ENCODE data around the gene ZBTB2. TPM values are rescaled to one million over a fixed set of nuclear protein-coding genes. Genes with fewer than 3 reads are reported as not detected.

Gene ZBTB2
- polyA plus RNA-seq (2013, experiment 1 of 2), result 14.3 TPM
- 14.5 TPM for polyA plus RNA-seq (2013, experiment 2 of 2)

DNA sequence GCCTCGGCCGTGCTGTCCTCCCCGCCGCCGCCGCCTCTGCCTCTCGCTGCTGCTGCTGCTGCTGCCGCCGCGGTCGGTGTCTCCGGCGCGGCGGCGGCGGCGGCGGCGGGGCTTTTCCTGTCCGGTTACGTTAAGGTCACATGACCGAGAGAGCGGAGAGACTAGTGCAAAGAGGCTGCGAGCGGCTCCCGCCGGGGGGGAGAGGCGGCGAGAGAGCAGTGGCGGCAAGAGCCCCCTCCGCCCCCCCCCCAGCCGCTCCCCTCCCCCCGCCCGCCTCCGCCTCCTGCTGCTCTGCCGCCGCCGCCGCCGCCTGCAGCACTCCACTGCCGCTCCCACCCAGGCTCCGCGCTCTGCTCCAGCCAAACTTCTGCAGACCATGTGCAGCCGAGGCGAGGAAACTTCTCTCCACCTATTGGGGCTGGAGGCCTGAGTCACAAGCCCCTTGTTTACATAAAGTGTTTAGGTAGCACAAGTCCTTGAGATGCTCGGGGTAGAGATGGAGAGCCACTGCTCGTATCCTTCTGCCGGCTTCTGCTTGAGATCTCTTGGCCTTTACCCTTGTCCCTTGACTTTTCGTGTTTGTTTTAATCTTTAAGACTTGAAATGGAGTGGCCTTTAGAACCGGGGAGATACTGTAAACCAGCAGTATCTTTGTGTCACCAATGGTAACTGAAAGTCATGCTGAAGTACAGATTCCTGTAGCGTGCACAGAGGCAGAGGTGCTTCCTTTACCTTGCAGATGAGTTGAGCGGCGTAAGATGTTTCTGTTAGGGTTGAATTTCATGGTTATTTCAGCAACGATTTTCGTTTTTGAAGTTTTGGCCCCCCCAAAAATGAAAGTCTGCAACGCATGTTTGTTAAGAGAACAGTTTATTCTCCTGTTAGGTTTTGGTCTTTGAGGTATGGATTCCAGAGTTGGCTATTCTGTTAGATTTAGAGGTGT lies at the start of gene ZBTB2:
Gene ZBTB2, minus strand, starts transcription at position 89 of the 943 bp plus-strand sequence. CDS start 17,922 bp downstream, outside the sequence.
- Histone ChIP-seq H3K4me1 (ENCODE audit: control insufficient read depth, insufficient read depth, low read length, poor library complexity, severe bottlenecking) (peaks cover 24% of the 10 kb centered on the region), H3K27ac (ENCODE audit: low read depth, low read length, severe bottlenecking) (peak within 1 kb of the TSS; percentile 99), H3K36me3 (ENCODE audit: control insufficient read depth, insufficient read depth, low read length) (peaks cover 37% of the 10 kb centered on the region), H3K4me3 (ENCODE audit: extremely low read depth, insufficient read depth, low read length, poor library complexity, severe bottlenecking) (peak within 1 kb of the TSS; percentile 97), H3K9me3 (ENCODE audit: control insufficient read depth, low read length) (no peaks in the 10 kb centered on the region)
- WGBS, 2 experiments (ENCODE audit: insufficient coverage in 2 of 2), result 1% methylated on average over 27 to 32 of the region's 57 CpGs

GRCh38 chr6:151440930-151441329 lies 49.6 kb upstream of the ZBTB2 start:
- no peak overlapping the region for H3K4me3 ChIP-seq (ENCODE audit: extremely low read depth, insufficient read depth, low read length, poor library complexity, severe bottlenecking)
- no CpG with 5 or more reads among the region's 2 CpGs for WGBS, 2 experiments (ENCODE audit: insufficient coverage in 2 of 2)
- peaks cover 51% of the 10 kb centered on the region for H3K36me3 ChIP-seq (ENCODE audit: control insufficient read depth, insufficient read depth, low read length)
- no peak overlapping the region for H3K27ac ChIP-seq (ENCODE audit: low read depth, low read length, severe bottlenecking)
- no peaks in the 10 kb centered on the region for H3K9me3 ChIP-seq (ENCODE audit: control insufficient read depth, low read length)
- H3K4me1 ChIP-seq (ENCODE audit: control insufficient read depth, insufficient read depth, low read length, poor library complexity, severe bottlenecking), result peaks cover 11% of the 10 kb centered on the region

DNA sequence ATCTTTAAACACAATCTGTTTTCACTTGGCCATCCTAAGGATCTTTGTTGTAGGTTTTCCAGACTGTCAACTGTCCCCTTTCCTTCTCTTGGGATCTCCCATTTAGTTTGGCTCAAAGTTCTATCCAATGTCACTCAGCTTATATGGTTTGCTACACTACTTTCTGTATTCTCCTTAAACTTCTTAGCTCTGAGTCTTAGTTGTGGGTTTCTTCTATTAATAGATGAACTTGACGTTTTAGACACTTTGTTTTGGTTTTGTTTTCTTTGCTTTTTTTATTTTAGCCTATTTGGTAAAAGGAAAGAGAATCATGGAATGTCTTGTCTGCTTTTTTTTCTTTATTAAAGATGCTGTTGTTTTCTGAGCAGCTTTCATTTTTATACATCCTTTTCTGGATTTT lies 49.1 kb upstream of the ZBTB2 start:
- Histone ChIP-seq H3K4me3 (ENCODE audit: extremely low read depth, insufficient read depth, low read length, poor library complexity, severe bottlenecking) (no peak overlapping the region), H3K27ac (ENCODE audit: low read depth, low read length, severe bottlenecking) (no peak overlapping the region), H3K4me1 (ENCODE audit: control insufficient read depth, insufficient read depth, low read length, poor library complexity, severe bottlenecking) (peaks cover 10% of the 10 kb centered on the region), H3K9me3 (ENCODE audit: control insufficient read depth, low read length) (no peaks in the 10 kb centered on the region), H3K36me3 (ENCODE audit: control insufficient read depth, insufficient read depth, low read length) (peaks cover 49% of the 10 kb centered on the region)
- WGBS, 2 experiments (ENCODE audit: insufficient coverage in 2 of 2), result 78% methylated on average over 1 of the region's 1 CpG; no CpG with 5 or more reads in 1 of the 2 experiments

- Histone ChIP-seq H3K36me3 (ENCODE audit: control insufficient read depth, insufficient read depth, low read length) (peaks cover 35% of the 10 kb centered on the region), H3K9me3 (ENCODE audit: control insufficient read depth, low read length) (no peaks in the 10 kb centered on the region), H3K4me3 (ENCODE audit: extremely low read depth, insufficient read depth, low read length, poor library complexity, severe bottlenecking) (no peak overlapping the region), H3K4me1 (ENCODE audit: control insufficient read depth, insufficient read depth, low read length, poor library complexity, severe bottlenecking) (peaks cover 7% of the 10 kb centered on the region), H3K27ac (ENCODE audit: low read depth, low read length, severe bottlenecking) (no peak overlapping the region)
These were observed 46.0 kb upstream of the ZBTB2 start for GRCh38 chr6:151437401-151437800.

- H3K4me3 ChIP-seq (ENCODE audit: extremely low read depth, insufficient read depth, low read length, poor library complexity, severe bottlenecking), result no peak overlapping the region
- H3K36me3 ChIP-seq (ENCODE audit: control insufficient read depth, insufficient read depth, low read length), result peaks cover 36% of the 10 kb centered on the region
These were observed 45.4 kb upstream of the ZBTB2 start for GRCh38 chr6:151436802-151437201.

GRCh38 chr6:151436300-151436699 lies 44.9 kb upstream of the ZBTB2 start:
- no peak overlapping the region for H3K4me3 ChIP-seq (ENCODE audit: extremely low read depth, insufficient read depth, low read length, poor library complexity, severe bottlenecking)
- H3K27ac ChIP-seq (ENCODE audit: low read depth, low read length, severe bottlenecking), result no peak overlapping the region
- no peaks in the 10 kb centered on the region for H3K9me3 ChIP-seq (ENCODE audit: control insufficient read depth, low read length)
- H3K36me3 ChIP-seq (ENCODE audit: control insufficient read depth, insufficient read depth, low read length), result peaks cover 35% of the 10 kb centered on the region
- H3K4me1 ChIP-seq (ENCODE audit: control insufficient read depth, insufficient read depth, low read length, poor library complexity, severe bottlenecking), result peaks cover 5% of the 10 kb centered on the region
- 95 to 100% methylated on average over 3 of the region's 3 CpGs for WGBS, 2 experiments (ENCODE audit: insufficient coverage in 2 of 2)

More at GRCh38 chr6:151436802-151437201, 45.4 kb upstream of the ZBTB2 start:
- H3K4me1 ChIP-seq (ENCODE audit: control insufficient read depth, insufficient read depth, low read length, poor library complexity, severe bottlenecking), result peaks cover 5% of the 10 kb centered on the region
- no peaks in the 10 kb centered on the region for H3K9me3 ChIP-seq (ENCODE audit: control insufficient read depth, low read length)
- H3K27ac ChIP-seq (ENCODE audit: low read depth, low read length, severe bottlenecking), result peak overlapping the region; percentile 8

DNA sequence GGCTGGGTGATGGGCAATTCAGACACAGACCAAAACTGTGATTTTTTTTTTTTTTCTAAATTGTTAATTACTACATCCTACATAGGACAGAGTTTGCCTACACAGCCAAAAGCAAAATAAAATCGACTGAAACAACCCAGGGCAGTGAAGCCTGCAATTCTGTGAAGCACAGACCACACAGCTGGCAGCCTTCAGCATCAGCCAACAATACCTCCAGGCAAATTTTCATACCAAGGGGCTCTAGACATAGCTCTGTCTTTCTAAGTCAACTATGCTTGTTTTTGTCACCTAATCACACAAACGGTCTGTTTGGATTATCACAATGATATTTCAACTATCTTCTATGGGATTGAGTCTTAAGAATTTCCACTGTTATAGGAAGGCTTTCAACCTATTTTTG lies 43.0 kb upstream of the ZBTB2 start:
- Histone ChIP-seq H3K9me3 (ENCODE audit: control insufficient read depth, low read length) (no peaks in the 10 kb centered on the region), H3K36me3 (ENCODE audit: control insufficient read depth, insufficient read depth, low read length) (peaks cover 47% of the 10 kb centered on the region), H3K4me3 (ENCODE audit: extremely low read depth, insufficient read depth, low read length, poor library complexity, severe bottlenecking) (no peak overlapping the region), H3K27ac (ENCODE audit: low read depth, low read length, severe bottlenecking) (no peak overlapping the region), H3K4me1 (ENCODE audit: control insufficient read depth, insufficient read depth, low read length, poor library complexity, severe bottlenecking) (peaks cover 5% of the 10 kb centered on the region)
- 89 to 100% methylated on average over 1 of the region's 2 CpGs for WGBS, 2 experiments (ENCODE audit: insufficient coverage in 2 of 2)

GRCh38 chr6:151432651-151433050 lies 41.3 kb upstream of the ZBTB2 start:
- peaks cover 3% of the 10 kb centered on the region for H3K4me1 ChIP-seq (ENCODE audit: control insufficient read depth, insufficient read depth, low read length, poor library complexity, severe bottlenecking)
- 81 to 96% methylated on average over 2 of the region's 4 CpGs for WGBS, 2 experiments (ENCODE audit: insufficient coverage in 2 of 2)
- H3K27ac ChIP-seq (ENCODE audit: low read depth, low read length, severe bottlenecking), result no peak overlapping the region
- H3K36me3 ChIP-seq (ENCODE audit: control insufficient read depth, insufficient read depth, low read length), result peaks cover 49% of the 10 kb centered on the region
- no peaks in the 10 kb centered on the region for H3K9me3 ChIP-seq (ENCODE audit: control insufficient read depth, low read length)
- no peak overlapping the region for H3K4me3 ChIP-seq (ENCODE audit: extremely low read depth, insufficient read depth, low read length, poor library complexity, severe bottlenecking)

DNA sequence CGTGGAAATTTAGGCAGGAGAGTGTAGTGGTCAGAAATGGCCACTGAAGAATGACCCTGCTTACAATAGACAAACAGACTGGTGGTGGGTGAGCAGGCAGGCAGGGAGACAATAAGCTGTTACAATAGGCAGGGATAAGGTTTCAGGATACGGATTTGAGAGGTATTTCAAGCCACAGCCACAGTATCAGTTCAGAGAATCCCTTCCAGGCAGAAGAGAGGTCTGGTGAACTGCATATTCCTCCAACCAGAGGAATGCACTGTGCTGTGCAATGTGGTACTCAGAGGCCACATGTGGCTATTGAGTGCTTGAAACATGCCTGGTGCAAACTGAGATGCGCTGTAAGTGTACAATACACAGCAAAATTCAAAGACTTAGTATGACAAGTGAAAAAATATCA lies 40.0 kb upstream of the ZBTB2 start:
- no peak overlapping the region for H3K4me3 ChIP-seq (ENCODE audit: extremely low read depth, insufficient read depth, low read length, poor library complexity, severe bottlenecking)
- no peak overlapping the region for H3K27ac ChIP-seq (ENCODE audit: low read depth, low read length, severe bottlenecking)
- 77 to 100% methylated on average over 2 of the region's 3 CpGs for WGBS, 2 experiments (ENCODE audit: insufficient coverage in 2 of 2)
- no peaks in the 10 kb centered on the region for H3K4me1 ChIP-seq (ENCODE audit: control insufficient read depth, insufficient read depth, low read length, poor library complexity, severe bottlenecking)
- H3K9me3 ChIP-seq (ENCODE audit: control insufficient read depth, low read length), result no peaks in the 10 kb centered on the region
- peaks cover 54% of the 10 kb centered on the region for H3K36me3 ChIP-seq (ENCODE audit: control insufficient read depth, insufficient read depth, low read length)

DNA sequence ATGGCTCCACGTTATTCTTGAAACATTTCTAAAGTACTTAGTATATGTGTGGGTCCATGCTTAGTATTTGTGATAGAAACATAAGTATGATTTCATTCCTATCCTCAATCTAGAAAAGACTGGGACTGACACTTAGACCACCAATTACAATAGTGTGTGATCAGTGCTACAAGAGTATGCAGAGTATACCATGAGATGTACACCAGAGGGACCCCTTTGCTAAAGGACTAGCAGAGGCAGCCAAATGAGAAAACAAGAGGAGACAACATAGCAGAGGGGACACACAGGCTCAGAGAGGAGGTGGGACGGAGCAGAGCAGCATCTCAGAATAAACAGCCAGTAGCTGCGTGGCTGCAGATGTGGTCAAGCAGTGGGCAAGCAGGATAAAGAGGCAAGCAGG lies 39.5 kb upstream of the ZBTB2 start:
- no peaks in the 10 kb centered on the region for H3K9me3 ChIP-seq (ENCODE audit: control insufficient read depth, low read length)
- H3K36me3 ChIP-seq (ENCODE audit: control insufficient read depth, insufficient read depth, low read length), result peaks cover 57% of the 10 kb centered on the region
- H3K4me1 ChIP-seq (ENCODE audit: control insufficient read depth, insufficient read depth, low read length, poor library complexity, severe bottlenecking), result no peaks in the 10 kb centered on the region
- H3K4me3 ChIP-seq (ENCODE audit: extremely low read depth, insufficient read depth, low read length, poor library complexity, severe bottlenecking), result no peak overlapping the region
- WGBS, 2 experiments (ENCODE audit: insufficient coverage in 2 of 2), result 89 to 92% methylated on average over 2 of the region's 3 CpGs
- no peak overlapping the region for H3K27ac ChIP-seq (ENCODE audit: low read depth, low read length, severe bottlenecking)

DNA sequence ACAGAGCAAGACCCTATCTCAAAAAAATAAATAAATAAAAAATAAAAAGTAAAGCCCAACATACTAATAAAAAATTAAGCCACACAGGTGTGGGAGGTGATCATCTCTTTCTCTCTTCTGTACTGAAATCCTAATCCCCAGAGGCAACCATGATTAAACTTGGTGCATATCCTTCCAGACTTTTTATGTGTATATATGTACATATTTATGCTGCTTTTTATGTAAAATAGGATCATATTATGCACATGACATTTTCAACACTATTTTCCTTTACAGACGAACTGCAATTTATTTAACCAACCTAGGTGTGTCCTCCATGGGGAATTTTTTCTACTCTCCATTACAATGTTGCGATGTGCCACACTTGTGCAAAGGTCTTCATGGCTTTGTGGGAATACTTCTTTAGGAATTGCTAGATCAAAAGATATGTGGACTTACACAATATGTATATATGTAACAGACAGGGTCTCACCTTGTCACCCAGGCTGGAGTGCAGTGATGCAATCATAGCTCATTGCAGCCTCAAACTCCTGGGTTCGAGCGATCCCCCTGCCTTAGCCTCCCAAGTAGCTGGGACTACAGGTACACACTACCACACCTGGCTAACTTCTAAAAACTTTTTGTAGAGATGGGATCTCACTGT lies 36.9 kb upstream of the ZBTB2 start:
- no peaks in the 10 kb centered on the region for H3K4me1 ChIP-seq (ENCODE audit: control insufficient read depth, insufficient read depth, low read length, poor library complexity, severe bottlenecking)
- 100% methylated on average over 1 of the region's 4 CpGs; no CpG with 5 or more reads in 1 of the 2 experiments for WGBS, 2 experiments (ENCODE audit: insufficient coverage in 2 of 2)
- H3K4me3 ChIP-seq (ENCODE audit: extremely low read depth, insufficient read depth, low read length, poor library complexity, severe bottlenecking), result no peak overlapping the region
- no peak overlapping the region for H3K27ac ChIP-seq (ENCODE audit: low read depth, low read length, severe bottlenecking)
- peaks cover 76% of the 10 kb centered on the region for H3K36me3 ChIP-seq (ENCODE audit: control insufficient read depth, insufficient read depth, low read length)
- H3K9me3 ChIP-seq (ENCODE audit: control insufficient read depth, low read length), result no peaks in the 10 kb centered on the region
